Endothelial cell of umbilical vein (primary cell): ENCODE measurements around the gene MTFR1L.

ENCODE experiments used
- EZH2 ChIP-seq: IDR thresholded peaks from 2 replicates; pipeline ENCODE4 v1.6.1; 2012; ENCODE audit warnings: borderline replicate concordance, low read depth, mild to moderate bottlenecking, moderate library complexity, low read length, inconsistent platforms; ENCODE audit not compliant: severe bottlenecking
- GATA2 ChIP-seq: IDR thresholded peaks from 2 replicates; pipeline ENCODE4 v1.7.0; 2011; ENCODE audit warnings: low read depth, mild to moderate bottlenecking, moderate library complexity, mixed read lengths, low read length; ENCODE audit not compliant: insufficient read length, insufficient read depth
- JUN ChIP-seq: IDR thresholded peaks from 2 replicates; pipeline ENCODE4 v1.6.1; 2011; ENCODE audit warnings: borderline replicate concordance, low read depth; ENCODE audit not compliant: insufficient read length, insufficient read depth
- MAX ChIP-seq: IDR thresholded peaks from 2 replicates; pipeline ENCODE4 v1.6.1; 2011; ENCODE audit not compliant: insufficient read depth, insufficient read length
- MYC ChIP-seq: IDR thresholded peaks from one replicate; pipeline ENCODE4 v1.6.1; 2011; ENCODE audit warnings: mild to moderate bottlenecking, low read depth, low read length
- POLR2A ChIP-seq: IDR thresholded peaks from 2 replicates; pipeline ENCODE4 v1.6.1; 2012; ENCODE audit warnings: low read depth, mild to moderate bottlenecking, control low read depth, low read length
- TF ChIP-seq, protein P1 (sequence below), 2 donors: IDR thresholded peaks; 1 replicate in 1 of 2; 2 replicates in 1 of 2; pipeline ENCODE4 v1.5.1; 2011; ENCODE audit warnings: low read length in 2 of 2, mild to moderate bottlenecking in 2 of 2, moderate library complexity in 2 of 2, control low read depth in 1 of 2, inconsistent platforms in 1 of 2, low read depth in 1 of 2; ENCODE audit not compliant: insufficient read depth in 1 of 2; ENCODE audit errors: extremely low read depth in 1 of 2

GRCh38 chr1:25795946-25796810 is 23.6 kb upstream of the MTFR1L start:
- TF ChIP-seq, protein P1, sequence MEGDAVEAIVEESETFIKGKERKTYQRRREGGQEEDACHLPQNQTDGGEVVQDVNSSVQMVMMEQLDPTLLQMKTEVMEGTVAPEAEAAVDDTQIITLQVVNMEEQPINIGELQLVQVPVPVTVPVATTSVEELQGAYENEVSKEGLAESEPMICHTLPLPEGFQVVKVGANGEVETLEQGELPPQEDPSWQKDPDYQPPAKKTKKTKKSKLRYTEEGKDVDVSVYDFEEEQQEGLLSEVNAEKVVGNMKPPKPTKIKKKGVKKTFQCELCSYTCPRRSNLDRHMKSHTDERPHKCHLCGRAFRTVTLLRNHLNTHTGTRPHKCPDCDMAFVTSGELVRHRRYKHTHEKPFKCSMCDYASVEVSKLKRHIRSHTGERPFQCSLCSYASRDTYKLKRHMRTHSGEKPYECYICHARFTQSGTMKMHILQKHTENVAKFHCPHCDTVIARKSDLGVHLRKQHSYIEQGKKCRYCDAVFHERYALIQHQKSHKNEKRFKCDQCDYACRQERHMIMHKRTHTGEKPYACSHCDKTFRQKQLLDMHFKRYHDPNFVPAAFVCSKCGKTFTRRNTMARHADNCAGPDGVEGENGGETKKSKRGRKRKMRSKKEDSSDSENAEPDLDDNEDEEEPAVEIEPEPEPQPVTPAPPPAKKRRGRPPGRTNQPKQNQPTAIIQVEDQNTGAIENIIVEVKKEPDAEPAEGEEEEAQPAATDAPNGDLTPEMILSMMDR (IDR thresholded peaks at IDR 0.05; ENCODE audit: extremely low read depth in 1 of 2, insufficient read depth in 1 of 2, low read depth in 1 of 2, low read length in 2 of 2): no peak
- TF ChIP-seq POLR2A: no peak
- TF ChIP-seq JUN: no peak
- no peak for TF ChIP-seq EZH2
- TF ChIP-seq MYC: no peak
- no peak for TF ChIP-seq GATA2
- TF ChIP-seq MAX: no peak
